NCI-H2196 (cell line): ENCODE results near the gene USP35.
"Not testable (repeated sequence)": the region's sequence is repeated elsewhere in the genome, so short reads cannot be mapped to it uniquely, and the experiment has no call there.

Experiments
- DNase-seq: peaks from one replicate; lab custom pipeline; 2025; ENCODE audit not compliant: unreplicated experiment; lab: John Stamatoyannopoulos, UW

Gene USP35

GRCh38 chr11:78170413-78170812, 18.3 kb upstream of the USP35 start:
- no peak for DNase-seq

GRCh38 chr11:78170874-78171549, 17.7 kb upstream of the USP35 start:
- no peak for DNase-seq

- DNase-seq, result no peak
Observed at GRCh38 chr11:78171951-78172350, 16.8 kb upstream of the USP35 start.

GRCh38 chr11:78175862-78176261, 12.9 kb upstream of the USP35 start:
- not testable (repeated sequence) for DNase-seq

GRCh38 chr11:78176605-78177141, 12.0 kb upstream of the USP35 start:
- no peak for DNase-seq

GRCh38 chr11:78177216-78177615, 11.5 kb upstream of the USP35 start:
- no peak for DNase-seq

- DNase-seq, result no peak
Observed at GRCh38 chr11:78179459-78180071, 9.2 kb upstream of the USP35 start.

GRCh38 chr11:78180751-78181150, 8.0 kb upstream of the USP35 start:
- DNase-seq, result no peak

GRCh38 chr11:78181185-78181584, 7.5 kb upstream of the USP35 start:
- DNase-seq, result no peak

- no peak for DNase-seq
Observed at GRCh38 chr11:78187366-78188285, 1.1 kb upstream of the USP35 start.

GRCh38 chr11:78189174-78189724, 530 bp downstream of the USP35 start:
- no peak for DNase-seq

GRCh38 chr11:78189851-78190250, 1.1 kb downstream of the USP35 start:
- no peak for DNase-seq

- no peak for DNase-seq
Observed at GRCh38 chr11:78190374-78190773, 1.7 kb downstream of the USP35 start.

GRCh38 chr11:78190871-78191538, 2.3 kb downstream of the USP35 start:
- DNase-seq, result no peak

GRCh38 chr11:78192223-78192719, 3.6 kb downstream of the USP35 start:
- no peak for DNase-seq

GRCh38 chr11:78192911-78193351, 4.2 kb downstream of the USP35 start:
- no peak for DNase-seq

GRCh38 chr11:78193806-78194205, 5.1 kb downstream of the USP35 start:
- no peak for DNase-seq

- no peak for DNase-seq
Observed at GRCh38 chr11:78194490-78194889, 5.8 kb downstream of the USP35 start.

GRCh38 chr11:78195917-78196560, 7.3 kb downstream of the USP35 start:
- no peak for DNase-seq

GRCh38 chr11:78196661-78197091, 8.0 kb downstream of the USP35 start:
- no peak for DNase-seq
